Esophagus squamous epithelium (tissue), 5 donors: ENCODE measurements around the gene LRG1. TPM values are rescaled to one million over a fixed set of nuclear protein-coding genes. Genes with fewer than 3 reads are reported as not detected.

Experiments used
- DNase-seq: peaks from one replicate; lab custom pipeline; 2025; lab: John Stamatoyannopoulos, UW
- H3K27ac ChIP-seq, 4 donors: fragments of 200-600 bp; sonication (generic); one replicate each; pipeline ENCODE4 v1.5.1; 2016 to 2019; ENCODE audit warnings: mild to moderate bottlenecking in 1 of 4
- H3K27me3 ChIP-seq, 4 donors: fragments of 200-600 bp; sonication (generic); 1 replicate in 3 of 4; 2 replicates in 1 of 4; pipeline versions ENCODE4 v1.5.1 to v1.6.0; 2017 to 2021; ENCODE audit warnings: antibody characterized with exemption in 1 of 4
- H3K36me3 ChIP-seq, 3 donors: fragments of 200-600 bp; sonication (generic); one replicate each; pipeline ENCODE4 v1.5.1; 2016 to 2019
- H3K4me1 ChIP-seq, 3 donors: fragments of 200-600 bp; sonication (generic); one replicate each; pipeline ENCODE4 v1.5.1; 2017 to 2019
- H3K4me3 ChIP-seq, 4 donors: fragments of 200-600 bp; sonication (generic); 1 replicate in 3 of 4; 2 replicates in 1 of 4; pipeline ENCODE4 v1.5.1; 2016 to 2019; ENCODE audit warnings: mild to moderate bottlenecking in 2 of 4, moderate library complexity in 1 of 4
- H3K9me3 ChIP-seq, 3 donors: fragments of 200-600 bp; sonication (generic); one replicate each; pipeline ENCODE4 v1.5.1; 2016 to 2019
- POLR2A ChIP-seq, 4 donors: fragments of 450-650 bp; IDR thresholded peaks; one replicate each; pipeline ENCODE4 v1.6.1; 2017; ENCODE audit warnings: antibody characterized with exemption in 4 of 4, mild to moderate bottlenecking in 4 of 4, moderate library complexity in 3 of 4
- WGBS, 2 donors: methylation state at CpG; one replicate each; pipeline ENCODE4 v1.1.5; 2018; 5-methylcytosine and 5-hydroxymethylcytosine counted together
- intact Hi-C: fragments of 100-400 bp; cut with DNase I; formaldehyde crosslinking; loops from one replicate; pipeline ENCODE4 v1.15.0; 2022
- total RNA-seq, 4 donors: library from RNA; depleted of rRNA; stranded (reverse); fragments of >200 nt; gene quantifications; one replicate each; pipeline ENCODE4 v1.1.0, GENCODE V29; 2016
- TF ChIP-seq, protein P1 (sequence below), 6 experiments: fragments of 450-650 bp in 4 of 6; fragments of 200-600 bp in 2 of 6; sonication (generic) in 2 of 6; IDR thresholded peaks; one replicate each; pipeline ENCODE4 v1.5.1; 2016 to 2019; ENCODE audit warnings: antibody characterized with exemption in 6 of 6, mild to moderate bottlenecking in 4 of 6, moderate library complexity in 4 of 6
- donor health status: DM: yes; HTN: yes; CAD: no.

The LRG1 gene
- total RNA-seq, 4 donors from 2014 or later, result 3.8 to 53.0 (median 21.1) TPM

- intact Hi-C loops, result no loop called here
- Histone ChIP-seq H3K4me1 (peaks cover 0 to 23% (median 8%) of the 10 kb centered on the region in 3 donors), H3K27me3 (peaks cover 0 to 7% (median 0%) of the 10 kb centered on the region in 4 donors), H3K9me3 (no peaks in the 10 kb centered on the region), H3K27ac (peak overlapping the region in 2 of 4 donors; percentile 58 to 68), H3K36me3 (no peaks in the 10 kb centered on the region), H3K4me3 (peak overlapping the region in 3 of 4 donors; percentile 18 to 60 (median 37))
- DNase-seq, result no peak
- TF ChIP-seq, protein P1, sequence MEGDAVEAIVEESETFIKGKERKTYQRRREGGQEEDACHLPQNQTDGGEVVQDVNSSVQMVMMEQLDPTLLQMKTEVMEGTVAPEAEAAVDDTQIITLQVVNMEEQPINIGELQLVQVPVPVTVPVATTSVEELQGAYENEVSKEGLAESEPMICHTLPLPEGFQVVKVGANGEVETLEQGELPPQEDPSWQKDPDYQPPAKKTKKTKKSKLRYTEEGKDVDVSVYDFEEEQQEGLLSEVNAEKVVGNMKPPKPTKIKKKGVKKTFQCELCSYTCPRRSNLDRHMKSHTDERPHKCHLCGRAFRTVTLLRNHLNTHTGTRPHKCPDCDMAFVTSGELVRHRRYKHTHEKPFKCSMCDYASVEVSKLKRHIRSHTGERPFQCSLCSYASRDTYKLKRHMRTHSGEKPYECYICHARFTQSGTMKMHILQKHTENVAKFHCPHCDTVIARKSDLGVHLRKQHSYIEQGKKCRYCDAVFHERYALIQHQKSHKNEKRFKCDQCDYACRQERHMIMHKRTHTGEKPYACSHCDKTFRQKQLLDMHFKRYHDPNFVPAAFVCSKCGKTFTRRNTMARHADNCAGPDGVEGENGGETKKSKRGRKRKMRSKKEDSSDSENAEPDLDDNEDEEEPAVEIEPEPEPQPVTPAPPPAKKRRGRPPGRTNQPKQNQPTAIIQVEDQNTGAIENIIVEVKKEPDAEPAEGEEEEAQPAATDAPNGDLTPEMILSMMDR (IDR thresholded peaks at IDR 0.05), result peak; percentile 87 to 100 (median 96)
- TF ChIP-seq POLR2A (IDR thresholded peaks at IDR 0.05), result no peak
- WGBS, 2 donors, result 19 to 25% methylated on average over 25 to 26 of the region's 44 CpGs
Measured at GRCh38 chr19:4557971-4558941, 18.4 kb upstream of the LRG1 start.

GRCh38 chr19:4557144-4557970, 17.5 kb upstream of the LRG1 start:
- intact Hi-C loops, result no loop called here
- WGBS, 2 donors, result 71 to 75% methylated on average over 22 to 28 of the region's 33 CpGs
- H3K4me3 ChIP-seq, result peak overlapping the region in 2 of 4 donors; percentile 37 to 60
- TF ChIP-seq, protein P1 (IDR thresholded peaks at IDR 0.05), result peak in 3 of 6 experiments; percentile 7 to 43 (median 15)
- TF ChIP-seq POLR2A (IDR thresholded peaks at IDR 0.05), result no peak
- no peaks in the 10 kb centered on the region for H3K9me3 ChIP-seq
- peaks cover 0 to 7% (median 0%) of the 10 kb centered on the region in 4 donors for H3K27me3 ChIP-seq
- peaks cover 0 to 23% (median 8%) of the 10 kb centered on the region in 3 donors for H3K4me1 ChIP-seq
- no peak for DNase-seq
- H3K36me3 ChIP-seq, result no peaks in the 10 kb centered on the region
- H3K27ac ChIP-seq, result no peak overlapping the region

GRCh38 chr19:4556597-4557127, 16.8 kb upstream of the LRG1 start:
- H3K27ac ChIP-seq, result no peak overlapping the region
- no peaks in the 10 kb centered on the region for H3K9me3 ChIP-seq
- peaks cover 0 to 23% (median 8%) of the 10 kb centered on the region in 3 donors for H3K4me1 ChIP-seq
- no peak for DNase-seq
- TF ChIP-seq, protein P1 (IDR thresholded peaks at IDR 0.05), result no peak
- no peak for TF ChIP-seq POLR2A (IDR thresholded peaks at IDR 0.05)
- H3K36me3 ChIP-seq, result no peaks in the 10 kb centered on the region
- 55 to 68% methylated on average over 13 to 20 of the region's 25 CpGs for WGBS, 2 donors
- peaks cover 0 to 13% (median 0%) of the 10 kb centered on the region in 4 donors for H3K27me3 ChIP-seq
- no peak overlapping the region for H3K4me3 ChIP-seq
- intact Hi-C loops, result no loop called here

DNA sequence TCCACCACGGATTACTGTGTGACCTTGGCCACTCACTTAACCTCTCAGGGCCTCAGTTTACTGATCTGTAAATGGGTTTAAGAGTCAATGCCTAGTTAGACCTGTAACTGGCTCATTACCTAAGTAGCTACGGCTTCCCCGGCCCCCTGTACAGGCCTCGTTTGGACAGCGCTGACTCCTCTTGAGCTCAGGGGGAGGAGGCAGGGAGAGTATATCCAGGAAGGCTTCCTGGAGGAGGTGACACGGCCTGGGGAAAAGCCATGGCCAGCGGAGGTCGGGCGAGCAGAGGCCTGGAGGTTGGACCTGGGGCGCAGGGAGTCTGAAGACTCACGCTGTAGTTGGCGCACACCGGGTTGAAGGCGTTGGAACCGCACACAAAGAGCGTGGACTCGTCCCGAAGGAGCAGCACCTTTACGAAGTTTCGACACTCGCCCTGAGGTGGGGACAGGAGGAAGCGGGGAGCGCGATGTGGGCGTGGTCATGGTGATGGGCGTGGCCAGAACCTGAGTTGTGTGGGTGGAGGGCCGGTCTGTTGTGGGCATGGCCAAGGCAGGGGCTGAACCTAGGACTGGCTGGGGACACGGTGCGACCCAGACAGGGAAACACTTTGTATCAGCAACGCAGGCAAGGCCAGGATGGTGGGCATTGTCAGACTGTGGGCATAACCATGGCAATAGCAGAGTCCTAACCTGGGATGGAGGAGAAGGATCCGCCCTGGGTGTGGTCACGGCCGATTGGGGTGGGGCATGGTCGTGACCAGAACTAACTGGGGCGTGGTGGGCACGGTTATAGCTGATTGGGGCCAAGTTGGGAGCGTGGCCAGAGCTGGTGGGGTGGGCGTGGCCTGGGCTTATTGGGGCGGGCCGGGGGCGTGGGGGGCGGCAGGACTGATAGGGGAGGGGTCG, 16.1 kb upstream of the LRG1 start:
- Histone ChIP-seq H3K4me3 (no peak overlapping the region), H3K36me3 (no peaks in the 10 kb centered on the region), H3K27ac (no peak overlapping the region), H3K4me1 (peaks cover 0 to 23% (median 8%) of the 10 kb centered on the region in 3 donors), H3K9me3 (no peaks in the 10 kb centered on the region), H3K27me3 (peaks cover 0 to 19% (median 0%) of the 10 kb centered on the region in 4 donors)
- DNase-seq, result no peak
- TF ChIP-seq, protein P1 (IDR thresholded peaks at IDR 0.05), result no peak
- no peak for TF ChIP-seq POLR2A (IDR thresholded peaks at IDR 0.05)
- intact Hi-C loops, result no loop called here
- 62 to 75% methylated on average over 27 to 31 of the region's 43 CpGs for WGBS, 2 donors
